IMR-90 (cell line): Measurements from ENCODE around the gene FBXO31. TPM values are rescaled to one million over a fixed set of nuclear protein-coding genes. Genes with fewer than 3 reads are reported as not detected.
A peak's percentile ranks its signal among the peaks of the same experiment; 100 is the strongest.

Source experiments
- ATAC-seq: fragments of 200-7000 bp; cut with Tn5 transposase; 2 replicates; pipeline ENCODE4 v1.9.1; 2020; ENCODE audit warnings: low read depth, mild to moderate bottlenecking, moderate library complexity
- Bru-seq: library from RNA; stranded (reverse); fragments of 400-500 nt; gene quantifications from one replicate; lab custom pipeline; 2021; lab: Mats Ljungman, UMichigan
- BruChase-seq, 2 experiments: library from RNA; stranded (reverse); fragments of 400-500 nt; gene quantifications; one replicate each; lab custom pipeline; 2021; lab: Mats Ljungman, UMichigan
- BruUV-seq: library from RNA; stranded (reverse); fragments of 400-500 nt; replicated peaks from 2 replicates; lab custom pipeline; 2021; lab: Mats Ljungman, UMichigan
- CTCF ChIA-PET: fragments of 300-600 bp; formaldehyde crosslinking; extraction: SDS; loops from one replicate; lab custom pipeline; 2021; ENCODE audit warnings: antibody characterized with exemption; lab: Yijun Ruan, JAX
- POLR2A ChIA-PET: fragments of 300-600 bp; sonication (Branson Sonifier 250); formaldehyde crosslinking; loops from one replicate; lab custom pipeline; 2022; ENCODE audit warnings: antibody characterized with exemption; ENCODE audit not compliant: unreplicated experiment; lab: Charles Lee
- DNase-seq: peaks from one replicate; pipeline ENCODE4 v3.0.0; 2013
- H2AFZ ChIP-seq: replicated peaks from 2 replicates; pipeline ENCODE3; 2013; ENCODE audit warnings: low read length, mild to moderate bottlenecking; ENCODE audit not compliant: poor library complexity
- H2AK5ac ChIP-seq: 2 replicates; pipeline ENCODE4 v1.6.1; 2013; ENCODE audit warnings: low read depth, low read length, inconsistent platforms
- H2AK9ac ChIP-seq: replicated peaks from 2 replicates; pipeline ENCODE3; 2013; ENCODE audit warnings: mild to moderate bottlenecking, low read depth, low read length, moderate library complexity; ENCODE audit not compliant: poor library complexity
- H2BK120ac ChIP-seq: 2 replicates; pipeline ENCODE4 v1.6.1; 2013; ENCODE audit warnings: low read depth, low read length, inconsistent platforms
- H2BK15ac ChIP-seq: 3 replicates; pipeline ENCODE4 v1.6.1; 2013; ENCODE audit warnings: low read depth, low read length, inconsistent platforms
- H2BK20ac ChIP-seq: 2 replicates; pipeline ENCODE4 v1.6.1; 2013; ENCODE audit warnings: low read depth, mild to moderate bottlenecking, inconsistent platforms, low read length, moderate library complexity
- H2BK5ac ChIP-seq: 2 replicates; pipeline ENCODE4 v1.6.1; 2013; ENCODE audit warnings: mild to moderate bottlenecking, low read depth, low read length, inconsistent platforms; ENCODE audit not compliant: poor library complexity, severe bottlenecking
- H3K14ac ChIP-seq: replicated peaks from 2 replicates; pipeline ENCODE4 v1.6.1; 2013; ENCODE audit warnings: low read depth, low read length, inconsistent platforms
- H3K18ac ChIP-seq: 2 replicates; pipeline ENCODE4 v1.6.1; 2013; ENCODE audit warnings: low read depth, low read length, control low read depth
- H3K23ac ChIP-seq: 2 replicates; pipeline ENCODE4 v1.6.1; 2013; ENCODE audit warnings: low read depth, low read length, inconsistent platforms
- H3K27ac ChIP-seq: 2 replicates; pipeline ENCODE4 v1.5.1; 2013; ENCODE audit warnings: mild to moderate bottlenecking, control low read depth, low read length; ENCODE audit not compliant: insufficient read depth
- H3K27me3 ChIP-seq: 2 replicates; pipeline ENCODE4 v1.6.1; 2013; ENCODE audit warnings: low read length; ENCODE audit not compliant: control insufficient read depth, insufficient read depth
- H3K36me3 ChIP-seq: 2 replicates; pipeline ENCODE4 v1.6.1; 2013; ENCODE audit warnings: low read length, mixed read lengths; ENCODE audit not compliant: control insufficient read depth, insufficient read depth
- H3K4ac ChIP-seq: 2 replicates; pipeline ENCODE4 v1.6.1; 2013; ENCODE audit warnings: low read depth, low read length, inconsistent platforms
- H3K4me1 ChIP-seq: 2 replicates; pipeline ENCODE4 v1.6.1; 2013; ENCODE audit warnings: low read length, mixed read lengths; ENCODE audit not compliant: control insufficient read depth, insufficient read depth
- H3K4me2 ChIP-seq: 2 replicates; pipeline ENCODE4 v1.6.1; 2013; ENCODE audit warnings: low read depth, mild to moderate bottlenecking, control low read depth, low read length, moderate library complexity
- H3K4me3 ChIP-seq: 2 replicates; pipeline ENCODE4 v1.5.1; 2013; ENCODE audit warnings: low read depth, mild to moderate bottlenecking, control low read depth, low read length, moderate library complexity; ENCODE audit not compliant: insufficient read depth
- H3K56ac ChIP-seq: 2 replicates; pipeline ENCODE4 v1.6.1; 2013; ENCODE audit warnings: low read length, inconsistent platforms; ENCODE audit not compliant: insufficient read depth; ENCODE audit errors: extremely low read depth
- H3K79me1 ChIP-seq, 2 experiments: 2 replicates each; pipeline ENCODE4 v1.6.1; 2013; ENCODE audit warnings: low read length in 2 of 2, inconsistent platforms in 1 of 2, low read depth in 1 of 2
- H3K9ac ChIP-seq: 2 replicates; pipeline ENCODE4 v1.6.1; 2013; ENCODE audit warnings: low read depth, low read length, control low read depth
- H3K9me1 ChIP-seq: 2 replicates; pipeline ENCODE4 v1.6.1; 2013; ENCODE audit warnings: low read length, inconsistent platforms; ENCODE audit not compliant: insufficient read depth
- H3K9me3 ChIP-seq: 2 replicates; pipeline ENCODE4 v1.6.1; 2013; ENCODE audit warnings: low read length; ENCODE audit not compliant: control insufficient read depth, insufficient read depth
- H4K20me1 ChIP-seq: 2 replicates; pipeline ENCODE4 v1.6.1; 2013; ENCODE audit warnings: low read length, inconsistent platforms; ENCODE audit not compliant: insufficient read depth
- H4K5ac ChIP-seq: 2 replicates; pipeline ENCODE4 v1.6.1; 2013; ENCODE audit warnings: mild to moderate bottlenecking, low read depth, low read length, control low read depth
- H4K8ac ChIP-seq, 2 experiments: 2 replicates each; pipeline ENCODE4 v1.6.1; 2013; ENCODE audit warnings: low read depth in 2 of 2, low read length in 2 of 2, control low read depth in 1 of 2, inconsistent platforms in 1 of 2
- H4K91ac ChIP-seq: 2 replicates; pipeline ENCODE4 v1.6.1; 2013; ENCODE audit warnings: low read depth, low read length, inconsistent platforms; ENCODE audit not compliant: insufficient read depth
- BHLHE40 ChIP-seq: fragments of 150-350 bp; IDR thresholded peaks from 2 replicates; pipeline ENCODE4 v1.6.1; 2016; ENCODE audit warnings: mild to moderate bottlenecking, low read depth, low read length
- CEBPB ChIP-seq: IDR thresholded peaks from 2 replicates; pipeline ENCODE4 v1.6.1; 2012; ENCODE audit warnings: low read depth, low read length, improper control_type of control experiment
- CHD1 ChIP-seq: IDR thresholded peaks from 2 replicates; pipeline ENCODE4 v1.6.1; 2012; ENCODE audit warnings: low read depth, low read length, improper control_type of control experiment
- FOS ChIP-seq: fragments of 150-350 bp; IDR thresholded peaks from 2 replicates; pipeline ENCODE4 v1.6.1; 2016; ENCODE audit warnings: low read depth, low read length
- MAFK ChIP-seq: IDR thresholded peaks from 2 replicates; pipeline ENCODE4 v1.6.1; 2012; ENCODE audit warnings: low read depth, low read length, improper control_type of control experiment
- MAZ ChIP-seq: IDR thresholded peaks from 2 replicates; pipeline ENCODE4 v1.6.1; 2012; ENCODE audit warnings: low read depth, mild to moderate bottlenecking, low read length, improper control_type of control experiment, moderate library complexity, borderline replicate concordance
- MXI1 ChIP-seq: IDR thresholded peaks from 2 replicates; pipeline ENCODE4 v1.6.1; 2012; ENCODE audit warnings: low read depth, mild to moderate bottlenecking, low read length, moderate library complexity, borderline replicate concordance
- POLR2A ChIP-seq: IDR thresholded peaks from 2 replicates; pipeline ENCODE4 v1.6.1; 2012; ENCODE audit warnings: mild to moderate bottlenecking, low read depth, low read length
- RAD21 ChIP-seq: IDR thresholded peaks from 2 replicates; pipeline ENCODE4 v1.6.1; 2012; ENCODE audit warnings: low read length, improper control_type of control experiment
- RCOR1 ChIP-seq: IDR thresholded peaks from 2 replicates; pipeline ENCODE4 v1.6.1; 2012; ENCODE audit warnings: mild to moderate bottlenecking, low read length, improper control_type of control experiment; ENCODE audit not compliant: insufficient replicate concordance
- RFX5 ChIP-seq: IDR thresholded peaks from 2 replicates; pipeline ENCODE4 v1.8.0; 2012; ENCODE audit warnings: low read depth, mild to moderate bottlenecking, low read length, moderate library complexity
- SMC3 ChIP-seq: fragments of 150-350 bp; IDR thresholded peaks from 2 replicates; pipeline ENCODE4 v1.6.1; 2016; ENCODE audit warnings: low read depth, mild to moderate bottlenecking, antibody characterized with exemption, low read length, moderate library complexity
- WGBS, 2 experiments: methylation state at CpG; one replicate each; pipeline versions ENCODE4 v1.1.5 to v1.1.7; 2013; ENCODE audit warnings: missing lambda C conversion rate in 2 of 2; ENCODE audit not compliant: insufficient read length in 1 of 2; ENCODE audit errors: extremely low coverage in 2 of 2; 5-methylcytosine and 5-hydroxymethylcytosine counted together
- dilution Hi-C: fragments of 300-500 bp; cut with HindIII; formaldehyde crosslinking; loops from one replicate; pipeline ENCODE4 v1.14.3; 2018; ENCODE audit warnings: low sequenced_read_pairs; ENCODE audit not compliant: unreplicated experiment
- in situ Hi-C: fragments of 300-500 bp; cut with MboI; formaldehyde crosslinking; loops from 3 replicates; pipeline ENCODE4 v1.14.3; 2019; ENCODE audit warnings: low sequenced_read_pairs, inconsistent platforms, mixed read lengths
- intact Hi-C: fragments of 100-400 bp; cut with micrococcal nuclease; formaldehyde crosslinking; loops from 2 replicates; pipeline ENCODE4 v1.10.0; 2022
- long read RNA-seq: library from polyadenylated mRNA; unstranded; transcript quantifications from one replicate; pipeline ENCODE4 v2.0.0, GENCODE V29; 2021; ENCODE audit not compliant: unreplicated experiment
- polyA plus RNA-seq, 3 experiments: library from polyadenylated mRNA; depleted of rRNA; stranded (reverse); fragments of >200 nt; gene quantifications; 2 replicates each; pipeline ENCODE4 v1.2.3, GENCODE V29; 2012; ENCODE audit warnings: low replicate concordance in 1 of 3
- total RNA-seq: library from RNA; depleted of rRNA; stranded (reverse); fragments of >200 nt; gene quantifications from 2 replicates; pipeline ENCODE4 v1.2.3, GENCODE V29; 2012; rRNA removed
- TF ChIP-seq, protein P1 (sequence below): fragments of 150-350 bp; IDR thresholded peaks from 2 replicates; pipeline ENCODE4 v1.6.1; 2016; ENCODE audit warnings: low read depth, mild to moderate bottlenecking, low read length, moderate library complexity, borderline replicate concordance

The FBXO31 gene, protein sequence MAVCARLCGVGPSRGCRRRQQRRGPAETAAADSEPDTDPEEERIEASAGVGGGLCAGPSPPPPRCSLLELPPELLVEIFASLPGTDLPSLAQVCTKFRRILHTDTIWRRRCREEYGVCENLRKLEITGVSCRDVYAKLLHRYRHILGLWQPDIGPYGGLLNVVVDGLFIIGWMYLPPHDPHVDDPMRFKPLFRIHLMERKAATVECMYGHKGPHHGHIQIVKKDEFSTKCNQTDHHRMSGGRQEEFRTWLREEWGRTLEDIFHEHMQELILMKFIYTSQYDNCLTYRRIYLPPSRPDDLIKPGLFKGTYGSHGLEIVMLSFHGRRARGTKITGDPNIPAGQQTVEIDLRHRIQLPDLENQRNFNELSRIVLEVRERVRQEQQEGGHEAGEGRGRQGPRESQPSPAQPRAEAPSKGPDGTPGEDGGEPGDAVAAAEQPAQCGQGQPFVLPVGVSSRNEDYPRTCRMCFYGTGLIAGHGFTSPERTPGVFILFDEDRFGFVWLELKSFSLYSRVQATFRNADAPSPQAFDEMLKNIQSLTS
- total RNA-seq (10.4 and 10.6 TPM in 2 replicates), polyA plus RNA-seq (2012; rRNA removed) (16.9 and 20.7 TPM in 2 replicates), Bru-seq, nascent RNA (percentile 66 among the genes with signal in this experiment), BruChase-seq, experiment 1, labeled RNA remaining after a 6-hour chase (percentile 80 among the genes with signal in this experiment), BruChase-seq, experiment 2, labeled RNA remaining after a 2-hour chase (percentile 75 among the genes with signal in this experiment)
- polyA plus RNA-seq (2012; cell fraction: cytosol; rRNA removed), result 10.1 and 14.2 TPM in 2 replicates
- 54.4 and 120 TPM in 2 replicates for polyA plus RNA-seq (2012; cell fraction: nucleus; rRNA removed; ENCODE audit: low replicate concordance)
- long read RNA-seq, full-length matches to known transcripts, result 18 of 35 reads
- long read RNA-seq, partial matches to known transcripts, result 4 of 35 reads
- long read RNA-seq, other reads (novel, unspliced or antisense), result 13 of 35 reads

DNA sequence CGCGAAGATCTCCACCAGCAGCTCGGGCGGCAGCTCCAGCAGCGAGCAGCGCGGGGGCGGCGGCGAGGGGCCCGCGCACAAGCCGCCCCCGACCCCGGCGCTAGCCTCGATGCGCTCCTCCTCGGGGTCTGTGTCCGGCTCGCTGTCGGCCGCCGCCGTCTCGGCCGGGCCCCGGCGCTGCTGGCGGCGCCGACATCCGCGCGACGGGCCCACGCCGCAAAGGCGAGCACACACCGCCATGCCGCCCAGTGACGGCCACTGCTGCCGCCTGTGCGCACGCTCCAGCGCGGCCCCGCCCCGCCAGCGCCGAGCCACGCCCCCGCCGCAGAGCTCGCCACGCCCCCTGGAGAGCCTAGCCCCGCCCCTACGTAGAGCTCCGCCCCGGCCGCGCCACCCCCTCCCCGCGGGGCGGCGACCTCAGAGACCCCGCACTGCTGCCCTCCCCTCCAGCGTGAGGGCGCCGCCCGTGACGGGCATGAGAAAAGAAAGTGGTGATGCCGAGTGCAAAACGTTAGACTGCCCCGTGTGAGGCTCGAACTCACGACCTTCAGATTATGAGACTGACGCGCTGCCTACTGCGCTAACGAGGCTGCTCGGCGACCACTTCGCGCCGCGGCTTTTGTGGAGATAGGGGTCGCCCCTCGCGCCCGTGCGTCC, at the start of gene FBXO31:
TSS of gene FBXO31 (minus strand) at position 272 of the 657 bp plus-strand sequence. CDS start at position 240, 32 bp downstream.
- peak within 1 kb of the TSS; percentile 62 for H3K9ac ChIP-seq
- peak; percentile 87 for ATAC-seq
- peak within 1 kb of the TSS; percentile 37 for H4K91ac ChIP-seq
- H2BK20ac ChIP-seq, result no peak within 1 kb of the TSS
- H3K56ac ChIP-seq, result peak within 1 kb of the TSS; percentile 68
- peak within 1 kb of the TSS; percentile 96 for H2AFZ ChIP-seq
- peak within 1 kb of the TSS; percentile 64 for H2AK5ac ChIP-seq
- peak within 1 kb of the TSS; percentile 35 for H2BK5ac ChIP-seq
- no peaks in the 10 kb centered on the region for H3K36me3 ChIP-seq
- in situ Hi-C loops, result no loop called here
- H3K27ac ChIP-seq, result peak within 1 kb of the TSS; percentile 72
- WGBS, 2 experiments, result 0% methylated on average over 18 of the region's 92 CpGs; no CpG with 5 or more reads in 1 of the 2 experiments
- DNase-seq, result peak; percentile 94
- no peak within 1 kb of the TSS for H2BK15ac ChIP-seq
- peak within 1 kb of the TSS; percentile 84 for H3K4me2 ChIP-seq
- peak within 1 kb of the TSS; percentile 17; the same call in 1 of the 2 replicates for H2BK120ac ChIP-seq
- peak within 1 kb of the TSS; percentile 43; the same call in 1 of the 2 replicates for H4K5ac ChIP-seq
- dilution Hi-C loops, result no loop called here
- peak within 1 kb of the TSS; percentile 52 to 81 for H4K8ac ChIP-seq
- H3K4ac ChIP-seq, result peak within 1 kb of the TSS; percentile 50
- no peak within 1 kb of the TSS; the same call in 1 of the 2 replicates for H3K18ac ChIP-seq
- H3K79me1 ChIP-seq, result peaks cover 4 to 41% of the 10 kb centered on the region in 2 experiments; a peak in 2 of 4 replicates
- peak within 1 kb of the TSS; percentile 52 for H3K4me3 ChIP-seq
- intact Hi-C loops, result loop anchor here (5.0 kb wide), 1 partner anchor 821 kb away; no protein-coding TSS in a partner anchor
- POLR2A ChIA-PET, result interaction anchor here (0.6 to 1.3 kb wide), 2 partner anchors 65 to 146 kb away, joined by 3 read pairs; no protein-coding TSS in a partner anchor
- CTCF ChIA-PET, result no interaction called here
- H3K14ac ChIP-seq, result peak within 1 kb of the TSS; percentile 71
- H3K4me1 ChIP-seq, result peaks cover 16% of the 10 kb centered on the region
- H3K9me3 ChIP-seq, result no peaks in the 10 kb centered on the region
- H3K9me1 ChIP-seq, result peaks cover 6% of the 10 kb centered on the region
- no peaks in the 10 kb centered on the region for H3K27me3 ChIP-seq
- peaks cover 27% of the 10 kb centered on the region; the same call in 1 of the 2 replicates for H4K20me1 ChIP-seq
- H2AK9ac ChIP-seq, result peak within 1 kb of the TSS; percentile 98
- peak within 1 kb of the TSS; percentile 53; the same call in 1 of the 2 replicates for H3K23ac ChIP-seq
- no TSS peak for BruUV-seq
- no peak for TF ChIP-seq SMC3
- TF ChIP-seq BHLHE40, result peak; percentile 87
- peak; percentile 95 for TF ChIP-seq MXI1
- no peak; the same call in 1 of the 2 replicates for TF ChIP-seq CHD1
- no peak for TF ChIP-seq MAFK
- TF ChIP-seq CEBPB, result no peak
- peak; percentile 69 for TF ChIP-seq POLR2A
- TF ChIP-seq RCOR1, result peak; percentile 43
- peak; percentile 91; the same call in 1 of the 2 replicates for TF ChIP-seq MAZ
- TF ChIP-seq, protein P1, sequence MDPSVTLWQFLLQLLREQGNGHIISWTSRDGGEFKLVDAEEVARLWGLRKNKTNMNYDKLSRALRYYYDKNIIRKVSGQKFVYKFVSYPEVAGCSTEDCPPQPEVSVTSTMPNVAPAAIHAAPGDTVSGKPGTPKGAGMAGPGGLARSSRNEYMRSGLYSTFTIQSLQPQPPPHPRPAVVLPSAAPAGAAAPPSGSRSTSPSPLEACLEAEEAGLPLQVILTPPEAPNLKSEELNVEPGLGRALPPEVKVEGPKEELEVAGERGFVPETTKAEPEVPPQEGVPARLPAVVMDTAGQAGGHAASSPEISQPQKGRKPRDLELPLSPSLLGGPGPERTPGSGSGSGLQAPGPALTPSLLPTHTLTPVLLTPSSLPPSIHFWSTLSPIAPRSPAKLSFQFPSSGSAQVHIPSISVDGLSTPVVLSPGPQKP, result peak; percentile 47; the same call in 1 of the 2 replicates
- peak; percentile 94 for TF ChIP-seq FOS
- TF ChIP-seq RFX5, result no peak
- TF ChIP-seq RAD21, result no peak
